Measurements from ENCODE around the gene SLC35A2. TPM values are rescaled to one million over a fixed set of nuclear protein-coding genes. Genes with fewer than 3 reads are reported as not detected.

Gene SLC35A2
- total RNA-seq, 2 donors from 2014 or later = 29.7 to 39.0 TPM

DNA sequence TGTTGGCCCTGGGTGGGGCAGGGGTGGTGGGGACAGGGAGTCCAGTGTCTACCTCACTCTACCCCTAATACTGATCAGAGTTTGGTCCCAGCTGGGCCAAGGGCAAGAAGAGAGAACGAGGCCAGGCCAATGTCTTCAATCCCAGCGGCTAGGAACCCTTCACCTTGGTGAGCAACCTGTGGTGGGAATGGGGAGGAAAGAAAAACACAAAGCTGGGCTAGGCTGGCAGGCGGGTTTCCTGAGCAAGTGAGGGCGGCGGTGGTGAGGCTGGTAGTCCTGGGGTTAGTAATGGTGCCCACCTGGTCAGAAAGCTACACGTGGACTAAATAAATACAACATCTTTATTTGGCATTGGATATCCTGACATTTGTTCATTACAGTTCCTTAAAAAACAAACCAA is 8.2 kb downstream of the SLC35A2 start:
- Histone ChIP-seq H3K36me3 (no peaks in the 10 kb centered on the region), H3K27me3 (replicated peaks; ENCODE audit: insufficient read depth) (no peaks in the 10 kb centered on the region), H3K4me1 (replicated peaks) (no peaks in the 10 kb centered on the region), H3K4me3 (no peak overlapping the region), H3K9me3 (no peaks in the 10 kb centered on the region), H3K27ac (no peak overlapping the region)
- intact Hi-C loops (cut with DNase I) = no loop called here
- 68% methylated on average over 5 of the region's 6 CpGs for WGBS
- TF ChIP-seq POLR2A (IDR thresholded peaks at IDR 0.05) (no peak), POLR2AphosphoS5 (IDR thresholded peaks at IDR 0.05) (no peak)
- TF ChIP-seq, protein P1, sequence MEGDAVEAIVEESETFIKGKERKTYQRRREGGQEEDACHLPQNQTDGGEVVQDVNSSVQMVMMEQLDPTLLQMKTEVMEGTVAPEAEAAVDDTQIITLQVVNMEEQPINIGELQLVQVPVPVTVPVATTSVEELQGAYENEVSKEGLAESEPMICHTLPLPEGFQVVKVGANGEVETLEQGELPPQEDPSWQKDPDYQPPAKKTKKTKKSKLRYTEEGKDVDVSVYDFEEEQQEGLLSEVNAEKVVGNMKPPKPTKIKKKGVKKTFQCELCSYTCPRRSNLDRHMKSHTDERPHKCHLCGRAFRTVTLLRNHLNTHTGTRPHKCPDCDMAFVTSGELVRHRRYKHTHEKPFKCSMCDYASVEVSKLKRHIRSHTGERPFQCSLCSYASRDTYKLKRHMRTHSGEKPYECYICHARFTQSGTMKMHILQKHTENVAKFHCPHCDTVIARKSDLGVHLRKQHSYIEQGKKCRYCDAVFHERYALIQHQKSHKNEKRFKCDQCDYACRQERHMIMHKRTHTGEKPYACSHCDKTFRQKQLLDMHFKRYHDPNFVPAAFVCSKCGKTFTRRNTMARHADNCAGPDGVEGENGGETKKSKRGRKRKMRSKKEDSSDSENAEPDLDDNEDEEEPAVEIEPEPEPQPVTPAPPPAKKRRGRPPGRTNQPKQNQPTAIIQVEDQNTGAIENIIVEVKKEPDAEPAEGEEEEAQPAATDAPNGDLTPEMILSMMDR (IDR thresholded peaks at IDR 0.05) = no peak
- no peak for DNase-seq (ENCODE audit: low spot score)

DNA sequence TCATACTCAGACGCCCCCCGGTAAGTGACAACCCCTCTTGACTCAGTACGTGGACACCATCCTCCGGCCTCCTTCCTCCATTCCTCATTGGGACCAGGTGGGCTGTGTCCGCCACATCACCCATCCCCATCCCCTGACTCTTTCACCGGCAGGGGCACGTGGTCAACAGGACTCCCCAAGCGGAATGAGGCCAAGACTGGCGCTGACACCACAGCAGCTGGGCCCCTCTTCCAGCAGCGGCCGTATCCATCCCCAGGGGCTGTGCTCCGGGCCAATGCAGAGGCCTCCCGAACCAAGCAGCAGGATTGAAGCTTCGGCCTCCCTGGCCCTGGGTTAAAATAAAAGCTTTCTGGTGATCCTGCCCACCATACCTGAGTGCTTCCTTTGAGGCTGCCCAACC is 8.7 kb downstream of the SLC35A2 start:
- intact Hi-C loops (cut with DNase I) = no loop called here
- Histone ChIP-seq H3K9me3 (no peaks in the 10 kb centered on the region), H3K27me3 (replicated peaks; ENCODE audit: insufficient read depth) (no peaks in the 10 kb centered on the region), H3K27ac (no peak overlapping the region), H3K4me1 (replicated peaks) (no peaks in the 10 kb centered on the region), H3K36me3 (no peaks in the 10 kb centered on the region), H3K4me3 (no peak overlapping the region)
- DNase-seq (ENCODE audit: low spot score) = no peak
- no peak for TF ChIP-seq POLR2A (IDR thresholded peaks at IDR 0.05)
- TF ChIP-seq, protein P1 (IDR thresholded peaks at IDR 0.05) = no peak
- no peak for TF ChIP-seq POLR2AphosphoS5 (IDR thresholded peaks at IDR 0.05)
- WGBS = 77% methylated on average over 14 of the region's 14 CpGs

DNA sequence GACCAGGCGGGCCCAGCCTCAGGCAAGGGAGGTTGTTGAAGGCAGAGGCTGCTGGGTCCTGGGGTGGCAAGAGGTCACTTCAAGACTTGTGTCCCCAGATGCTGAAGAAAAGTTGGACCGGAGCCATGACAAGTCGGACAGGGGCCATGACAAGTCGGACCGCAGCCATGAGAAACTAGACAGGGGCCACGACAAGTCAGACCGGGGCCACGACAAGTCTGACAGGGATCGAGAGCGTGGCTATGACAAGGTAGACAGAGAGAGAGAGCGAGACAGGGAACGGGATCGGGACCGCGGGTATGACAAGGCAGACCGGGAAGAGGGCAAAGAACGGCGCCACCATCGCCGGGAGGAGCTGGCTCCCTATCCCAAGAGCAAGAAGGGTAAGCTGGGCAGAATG is 9.3 kb downstream of the SLC35A2 start:
- intact Hi-C loops (cut with DNase I) = no loop called here
- Histone ChIP-seq H3K9me3 (no peaks in the 10 kb centered on the region), H3K36me3 (no peaks in the 10 kb centered on the region), H3K4me3 (no peak overlapping the region), H3K4me1 (replicated peaks) (no peaks in the 10 kb centered on the region), H3K27ac (no peak overlapping the region), H3K27me3 (replicated peaks; ENCODE audit: insufficient read depth) (no peaks in the 10 kb centered on the region)
- WGBS = 83% methylated on average over 20 of the region's 20 CpGs
- no peak for DNase-seq (ENCODE audit: low spot score)
- TF ChIP-seq, protein P1 (IDR thresholded peaks at IDR 0.05) = no peak
- TF ChIP-seq POLR2AphosphoS5 (IDR thresholded peaks at IDR 0.05) = no peak
- no peak for TF ChIP-seq POLR2A (IDR thresholded peaks at IDR 0.05)

- Histone ChIP-seq H3K4me3 (no peak overlapping the region), H3K36me3 (no peaks in the 10 kb centered on the region), H3K9me3 (no peaks in the 10 kb centered on the region), H3K27ac (no peak overlapping the region), H3K27me3 (replicated peaks; ENCODE audit: insufficient read depth) (no peaks in the 10 kb centered on the region), H3K4me1 (replicated peaks) (no peaks in the 10 kb centered on the region)
- intact Hi-C loops (cut with DNase I) = no loop called here
- no peak for TF ChIP-seq POLR2A (IDR thresholded peaks at IDR 0.05)
- TF ChIP-seq, protein P1 (IDR thresholded peaks at IDR 0.05) = no peak
- no peak for TF ChIP-seq POLR2AphosphoS5 (IDR thresholded peaks at IDR 0.05)
- DNase-seq (ENCODE audit: low spot score) = no peak
- 95% methylated on average over 6 of the region's 7 CpGs for WGBS
Measured at GRCh38 chrX:48901069-48901468, 10.4 kb downstream of the SLC35A2 start.

- H3K36me3 ChIP-seq = no peaks in the 10 kb centered on the region
- 68% methylated on average over 8 of the region's 8 CpGs for WGBS
- no peaks in the 10 kb centered on the region for H3K4me1 ChIP-seq (replicated peaks)
- no peaks in the 10 kb centered on the region for H3K9me3 ChIP-seq
- intact Hi-C loops (cut with DNase I) = loop anchor here (5.0 kb wide), 2 partner anchors 58 to 97 kb away; partner anchors contain the start of genes HDAC6 and OTUD5
- H3K27ac ChIP-seq = no peak overlapping the region
- no peak for DNase-seq (ENCODE audit: low spot score)
- TF ChIP-seq POLR2AphosphoS5 (IDR thresholded peaks at IDR 0.05) (no peak), POLR2A (IDR thresholded peaks at IDR 0.05) (no peak)
- TF ChIP-seq, protein P1 (IDR thresholded peaks at IDR 0.05) = no peak
- no peak overlapping the region for H3K4me3 ChIP-seq
- no peaks in the 10 kb centered on the region for H3K27me3 ChIP-seq (replicated peaks; ENCODE audit: insufficient read depth)
Measured at GRCh38 chrX:48899078-48899410, 12.4 kb downstream of the SLC35A2 start.
